NT2/D1 (cell line): ENCODE results near the gene CCDC69.

Experiments
- SUZ12 ChIP-seq: IDR thresholded peaks from 2 replicates; pipeline ENCODE4 v1.6.1; 2011; ENCODE audit not compliant: insufficient read length, insufficient read depth; ENCODE audit errors: extremely low read depth
- ZNF274 ChIP-seq: IDR thresholded peaks from 2 replicates; pipeline ENCODE4 v1.6.1; 2011; ENCODE audit warnings: mild to moderate bottlenecking, low read depth, low read length

DNA sequence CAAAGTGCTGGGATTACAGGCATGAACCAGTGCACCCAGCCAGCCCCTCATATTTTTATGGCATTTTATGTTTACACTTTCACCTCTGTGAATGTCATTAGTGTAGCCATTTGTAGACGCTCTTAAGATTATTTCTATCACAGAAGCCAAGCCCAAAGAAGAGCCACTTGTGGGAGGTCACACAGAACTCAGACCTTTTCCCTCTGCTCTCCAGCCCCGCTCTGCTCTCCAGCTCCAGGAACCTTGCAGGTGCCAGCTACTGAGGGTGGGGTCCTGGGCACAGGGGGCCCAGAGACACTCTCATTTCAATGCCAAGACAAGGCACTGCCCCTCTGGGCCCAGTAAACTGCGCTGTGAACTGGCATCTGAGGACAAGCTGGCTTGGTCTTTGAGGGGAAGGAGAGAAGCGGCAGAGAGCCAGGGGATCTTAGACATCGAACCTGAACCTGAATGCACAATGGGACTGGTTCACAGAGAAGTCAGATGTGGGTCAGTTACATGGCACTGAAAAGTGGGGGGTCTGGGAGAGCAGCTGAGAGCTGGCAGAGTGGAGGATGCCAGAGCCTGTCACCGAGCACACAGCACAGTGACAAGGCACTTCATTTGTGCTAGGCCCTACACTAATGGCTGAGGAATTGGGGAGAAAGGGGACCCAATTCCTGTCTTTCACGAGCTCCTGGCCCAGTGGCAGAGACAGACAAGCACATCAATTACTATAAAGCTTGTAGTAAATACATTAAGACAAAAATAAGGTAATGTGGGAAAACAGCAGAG lies 83.0 kb downstream of the CCDC69 start:
- no peak for TF ChIP-seq ZNF274
- no peak for TF ChIP-seq SUZ12
